WI38 (cell line): ENCODE measurements around the gene TARBP1.
A peak's percentile ranks its signal among the peaks of the same experiment; 100 is the strongest.

Experiments
- H3K4me3 ChIP-seq: 2 replicates; pipeline ENCODE4 v1.5.1; 2011; ENCODE audit warnings: low read depth, mild to moderate bottlenecking, control low read depth, low read length
- CTCF ChIP-seq: IDR thresholded peaks from 2 replicates; pipeline ENCODE4 v1.5.1; 2012; ENCODE audit warnings: low read depth, mild to moderate bottlenecking, control low read depth, low read length

Gene TARBP1

GRCh38 chr1:234497589-234497988 lies 18.6 kb upstream of the TARBP1 start:
- no peak for TF ChIP-seq CTCF
- no peak overlapping the region for H3K4me3 ChIP-seq

- no peak for TF ChIP-seq CTCF
- H3K4me3 ChIP-seq: peak overlapping the region; percentile 48
Measured at GRCh38 chr1:234495231-234495990, 16.4 kb upstream of the TARBP1 start.

GRCh38 chr1:234494049-234494448 lies 15.1 kb upstream of the TARBP1 start:
- no peak overlapping the region for H3K4me3 ChIP-seq
- no peak for TF ChIP-seq CTCF

GRCh38 chr1:234490793-234491479 lies 12.0 kb upstream of the TARBP1 start:
- H3K4me3 ChIP-seq: no peak overlapping the region
- TF ChIP-seq CTCF: no peak

GRCh38 chr1:234489698-234490077 lies 10.7 kb upstream of the TARBP1 start:
- no peak for TF ChIP-seq CTCF
- no peak overlapping the region for H3K4me3 ChIP-seq

GRCh38 chr1:234489007-234489697 lies 10.2 kb upstream of the TARBP1 start:
- H3K4me3 ChIP-seq: no peak overlapping the region

More at GRCh38 chr1:234489007-234489697, 10.2 kb upstream of the TARBP1 start:
- TF ChIP-seq CTCF: no peak
